Lower leg skin (tissue), 4 donors: ENCODE results near the gene SCAMP4. TPM values are rescaled to one million over a fixed set of nuclear protein-coding genes. Genes with fewer than 3 reads are reported as not detected.

Experiments
- DNase-seq, 2 donors: peaks; one replicate each; pipeline ENCODE4 v3.0.0-alpha.2; 2019; ENCODE audit warnings: low spot score in 2 of 2
- H3K4me3 ChIP-seq: fragments of 200-600 bp; sonication (generic); 2 replicates; pipeline ENCODE4 v1.5.1; 2017; ENCODE audit warnings: mild to moderate bottlenecking, low read depth; ENCODE audit not compliant: poor library complexity, severe bottlenecking
- POLR2A ChIP-seq, 2 donors: fragments of 450-650 bp; IDR thresholded peaks; one replicate each; pipeline ENCODE4 v1.6.1; 2016 to 2017; ENCODE audit warnings: antibody characterized with exemption in 2 of 2, mild to moderate bottlenecking in 1 of 2, moderate library complexity in 1 of 2
- WGBS, 2 donors: methylation state at CpG; one replicate each; pipeline ENCODE4 v1.1.5; 2018; 5-methylcytosine and 5-hydroxymethylcytosine counted together
- intact Hi-C: fragments of 100-400 bp; cut with DNase I; formaldehyde crosslinking; loops from one replicate; pipeline ENCODE4 v1.15.0; 2023; ENCODE audit warnings: low total_unique reads
- total RNA-seq, 4 donors: library from RNA; depleted of rRNA; stranded (reverse); fragments of >200 nt; gene quantifications; one replicate each; pipeline ENCODE4 v1.1.0, GENCODE V29; 2016
- TF ChIP-seq, protein P1 (sequence below), 3 donors: fragments of 450-650 bp; IDR thresholded peaks; one replicate each; pipeline ENCODE4 v1.5.1; 2016; ENCODE audit warnings: antibody characterized with exemption in 3 of 3, mild to moderate bottlenecking in 3 of 3, moderate library complexity in 2 of 3

The SCAMP4 gene
- 100 to 1,000 TPM; 108 to 119 (median 113) TPM for total RNA-seq

- 0 to 1% methylated on average over 37 to 48 of the region's 92 CpGs for WGBS, 2 donors
- DNase-seq = peak; percentile 98 to 100
- H3K4me3 ChIP-seq = peak within 1 kb of the TSS; percentile 56
- TF ChIP-seq, protein P1, sequence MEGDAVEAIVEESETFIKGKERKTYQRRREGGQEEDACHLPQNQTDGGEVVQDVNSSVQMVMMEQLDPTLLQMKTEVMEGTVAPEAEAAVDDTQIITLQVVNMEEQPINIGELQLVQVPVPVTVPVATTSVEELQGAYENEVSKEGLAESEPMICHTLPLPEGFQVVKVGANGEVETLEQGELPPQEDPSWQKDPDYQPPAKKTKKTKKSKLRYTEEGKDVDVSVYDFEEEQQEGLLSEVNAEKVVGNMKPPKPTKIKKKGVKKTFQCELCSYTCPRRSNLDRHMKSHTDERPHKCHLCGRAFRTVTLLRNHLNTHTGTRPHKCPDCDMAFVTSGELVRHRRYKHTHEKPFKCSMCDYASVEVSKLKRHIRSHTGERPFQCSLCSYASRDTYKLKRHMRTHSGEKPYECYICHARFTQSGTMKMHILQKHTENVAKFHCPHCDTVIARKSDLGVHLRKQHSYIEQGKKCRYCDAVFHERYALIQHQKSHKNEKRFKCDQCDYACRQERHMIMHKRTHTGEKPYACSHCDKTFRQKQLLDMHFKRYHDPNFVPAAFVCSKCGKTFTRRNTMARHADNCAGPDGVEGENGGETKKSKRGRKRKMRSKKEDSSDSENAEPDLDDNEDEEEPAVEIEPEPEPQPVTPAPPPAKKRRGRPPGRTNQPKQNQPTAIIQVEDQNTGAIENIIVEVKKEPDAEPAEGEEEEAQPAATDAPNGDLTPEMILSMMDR (IDR thresholded peaks at IDR 0.05) = no peak
- TF ChIP-seq POLR2A (IDR thresholded peaks at IDR 0.05) = no peak
- intact Hi-C loops = no loop called here
These were observed at the start of gene SCAMP4, which contains the start of gene ADAT3 for GRCh38 chr19:1905110-1905862. SCAMP4 (plus strand) TSS chr19:1905399; CDS start chr19:1915020, 9,621 bp downstream. ADAT3 (plus strand) TSS chr19:1905399; CDS start chr19:1912048, 6,649 bp downstream.

DNA sequence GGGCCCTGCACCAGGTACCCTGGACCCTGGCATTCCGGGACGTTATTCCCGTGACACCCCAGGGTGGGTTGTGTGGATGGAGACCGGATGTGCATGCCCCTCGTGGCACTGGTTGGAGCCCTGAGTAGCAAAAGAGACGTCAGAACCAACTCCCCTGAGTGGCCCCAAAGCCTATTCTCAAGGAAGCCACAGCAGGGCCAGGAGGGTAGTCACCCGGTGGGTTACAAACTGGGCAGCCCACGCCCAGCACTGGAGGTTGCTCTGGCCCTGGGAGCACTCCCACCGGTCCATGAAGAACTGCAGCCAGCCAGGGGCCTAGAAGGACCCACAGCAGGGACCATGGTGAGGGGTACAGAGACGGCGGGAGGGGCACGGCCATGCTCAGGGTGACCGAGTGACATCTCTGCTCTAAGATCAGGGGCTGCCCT lies 49.4 kb upstream of the SCAMP4 start:
- no peak for DNase-seq
- intact Hi-C loops = no loop called here
- 9 to 13% methylated on average over 7 to 13 of the region's 13 CpGs for WGBS, 2 donors
- no peak for TF ChIP-seq POLR2A (IDR thresholded peaks at IDR 0.05)
- TF ChIP-seq, protein P1 (IDR thresholded peaks at IDR 0.05) = no peak
- no peak overlapping the region for H3K4me3 ChIP-seq

GRCh38 chr19:1856345-1856697 lies 48.9 kb upstream of the SCAMP4 start:
- DNase-seq = no peak
- TF ChIP-seq POLR2A (IDR thresholded peaks at IDR 0.05) = no peak
- TF ChIP-seq, protein P1 (IDR thresholded peaks at IDR 0.05) = no peak
- H3K4me3 ChIP-seq = peak overlapping the region; percentile 4
- 36 to 40% methylated on average over 1 to 3 of the region's 6 CpGs for WGBS, 2 donors
- intact Hi-C loops = no loop called here

DNA sequence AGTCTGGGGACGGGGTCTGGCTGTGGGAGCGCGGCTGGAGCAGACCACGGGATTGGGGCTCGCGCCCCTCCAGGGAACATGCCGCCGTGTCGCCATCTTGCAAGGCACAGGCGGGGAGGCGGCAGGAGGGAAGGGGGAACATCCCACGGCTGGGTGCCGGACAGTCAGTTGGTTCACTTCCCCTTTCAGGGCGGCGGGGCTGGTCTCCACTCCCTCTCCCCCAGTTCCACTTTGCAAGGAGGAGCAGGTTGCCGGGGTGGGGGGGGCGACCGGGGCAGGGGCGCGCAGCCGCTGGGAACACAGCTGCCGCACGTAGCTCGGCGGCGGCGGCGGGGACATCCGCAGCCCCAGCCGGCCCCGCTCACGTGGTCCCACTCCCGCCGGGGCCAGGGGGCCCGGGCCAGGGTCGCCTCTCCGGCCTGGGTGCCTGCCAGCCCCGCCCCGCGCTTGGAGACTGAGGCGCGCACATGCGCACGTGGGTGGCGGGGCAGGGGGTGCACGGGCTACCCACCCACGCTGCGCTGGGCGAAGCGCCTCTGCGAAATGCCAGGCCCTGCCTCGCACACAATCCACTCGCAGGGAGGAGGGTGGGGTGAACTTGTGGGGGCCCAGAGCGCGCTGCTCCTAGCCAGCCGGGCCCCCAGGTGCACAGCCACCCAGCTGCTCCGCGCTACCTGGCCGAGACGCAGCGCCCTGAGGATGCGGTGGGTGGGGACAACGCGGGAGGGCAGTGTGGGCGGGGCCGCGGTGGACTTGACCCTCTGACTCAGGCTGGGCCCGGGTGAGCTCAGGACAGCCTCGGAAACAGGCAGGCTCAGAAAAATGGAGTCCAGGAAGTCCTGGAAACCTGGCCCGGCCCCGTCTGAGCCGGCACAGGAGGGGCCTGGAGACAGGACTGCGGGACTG lies 48.2 kb upstream of the SCAMP4 start:
- peak; percentile 83 to 97 for DNase-seq
- peak overlapping the region; percentile 15 for H3K4me3 ChIP-seq
- WGBS, 2 donors = 0% methylated on average over 17 to 29 of the region's 73 CpGs
- intact Hi-C loops = no loop called here
- no peak for TF ChIP-seq POLR2A (IDR thresholded peaks at IDR 0.05)
- TF ChIP-seq, protein P1 (IDR thresholded peaks at IDR 0.05) = no peak

GRCh38 chr19:1857648-1858326 lies 47.4 kb upstream of the SCAMP4 start:
- DNase-seq = peak in 1 of 2 donors; percentile 84
- 48% methylated on average over 11 to 16 of the region's 16 CpGs for WGBS, 2 donors
- TF ChIP-seq POLR2A (IDR thresholded peaks at IDR 0.05) = no peak
- TF ChIP-seq, protein P1 (IDR thresholded peaks at IDR 0.05) = no peak
- intact Hi-C loops = no loop called here
- no peak overlapping the region for H3K4me3 ChIP-seq
